ENCODE results near the gene DNAH7. TPM values are rescaled to one million over a fixed set of nuclear protein-coding genes. Genes with fewer than 3 reads are reported as not detected.

DNAH7 gene
- total RNA-seq, 1 experiment from 2014 or later = 0.14 TPM

DNA sequence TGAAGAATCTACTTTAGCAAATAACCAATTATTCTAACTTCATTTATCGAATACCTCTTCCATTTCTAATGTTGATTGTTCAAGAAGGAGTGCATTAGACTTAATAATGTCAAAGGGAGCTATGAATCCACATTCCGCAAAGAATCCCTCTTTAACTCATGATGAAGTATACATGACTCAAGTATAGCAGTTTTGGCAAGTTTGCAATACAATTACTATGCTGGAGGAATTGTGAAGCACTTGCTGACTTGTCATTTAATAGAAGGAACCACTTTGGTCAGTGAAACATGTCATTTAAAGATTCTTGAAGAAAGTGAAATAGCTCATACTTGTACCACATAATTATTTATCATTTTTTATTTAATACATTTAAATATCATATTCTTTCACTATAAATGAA lies 286.5 kb downstream of the DNAH7 start:
- DNase-seq (ENCODE audit: low read depth) = no peak
- in situ Hi-C loops (cut with HindIII; ENCODE audit: low pct_unique_long_range_greater_than_20kb, low sequenced_read_pairs) = no loop called here

DNA sequence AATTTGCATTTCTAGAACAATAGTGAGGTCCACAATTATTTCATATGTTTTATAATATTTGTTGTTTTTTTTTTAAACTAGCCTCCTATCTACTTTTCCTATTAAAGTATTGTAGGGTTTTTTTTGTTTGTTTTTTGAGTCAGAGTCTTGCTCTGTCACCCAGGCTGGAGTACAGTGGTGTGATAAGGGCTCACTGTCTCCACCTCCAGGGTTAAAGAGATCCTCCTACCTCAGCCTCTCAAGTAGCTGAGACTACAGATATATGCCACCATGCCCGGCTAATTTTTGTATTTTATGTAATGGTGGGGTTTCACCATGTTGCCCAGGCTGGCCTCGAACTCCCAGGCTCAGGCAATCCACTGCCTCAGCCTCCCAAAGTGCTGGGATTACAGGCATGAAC lies 289.1 kb downstream of the DNAH7 start:
- in situ Hi-C loops (cut with HindIII; ENCODE audit: low pct_unique_long_range_greater_than_20kb, low sequenced_read_pairs) = no loop called here
- peak; percentile 6 for DNase-seq (ENCODE audit: low read depth)

DNA sequence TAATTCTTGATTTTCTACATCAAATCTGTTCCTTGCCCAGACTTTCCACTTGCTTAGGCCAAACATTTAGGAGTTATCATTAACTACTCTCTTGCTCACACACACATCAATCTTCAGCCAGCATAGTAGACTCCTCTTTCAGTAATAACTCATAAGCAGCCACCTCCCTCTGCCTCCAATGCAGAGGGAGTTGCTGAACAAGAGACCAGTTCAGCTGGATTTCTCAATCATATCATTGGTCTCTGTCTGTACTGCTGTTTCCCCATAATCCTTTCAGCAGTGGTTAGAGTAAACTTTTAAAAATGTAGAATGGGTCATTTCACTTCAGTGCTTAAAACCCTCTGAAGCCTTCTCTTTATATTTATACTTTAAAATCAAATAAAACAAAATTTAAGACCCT lies 298.7 kb downstream of the DNAH7 start:
- DNase-seq (ENCODE audit: low read depth) = no peak
- in situ Hi-C loops (cut with HindIII; ENCODE audit: low pct_unique_long_range_greater_than_20kb, low sequenced_read_pairs) = no loop called here

DNA sequence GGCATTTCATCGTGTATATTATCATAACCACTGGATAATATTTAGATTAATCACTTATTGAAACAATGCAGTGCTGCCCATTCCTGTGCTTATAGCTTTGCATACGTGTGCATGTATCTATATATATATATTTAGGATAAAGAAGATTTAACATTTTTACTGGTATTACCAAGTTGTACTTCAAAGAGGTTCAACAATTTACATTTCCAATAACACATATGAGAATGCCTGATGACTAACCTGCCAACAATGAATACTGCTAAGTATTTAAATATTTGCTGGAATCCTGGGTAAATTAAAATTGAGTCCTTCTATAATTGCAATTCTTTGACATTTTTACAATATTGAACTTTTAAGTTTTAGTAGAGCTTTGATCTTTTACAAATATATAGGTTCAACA lies 300.2 kb downstream of the DNAH7 start:
- no peak for DNase-seq (ENCODE audit: low read depth)
- in situ Hi-C loops (cut with HindIII; ENCODE audit: low pct_unique_long_range_greater_than_20kb, low sequenced_read_pairs) = no loop called here

- DNase-seq (ENCODE audit: low read depth) = no peak
- in situ Hi-C loops (cut with HindIII; ENCODE audit: low pct_unique_long_range_greater_than_20kb, low sequenced_read_pairs) = no loop called here
Observed at GRCh38 chr2:195766691-195767090, 301.9 kb downstream of the DNAH7 start.

- no peak for DNase-seq (ENCODE audit: low read depth)
- in situ Hi-C loops (cut with HindIII; ENCODE audit: low pct_unique_long_range_greater_than_20kb, low sequenced_read_pairs) = no loop called here
Observed at GRCh38 chr2:195763866-195764265, 304.8 kb downstream of the DNAH7 start.

- in situ Hi-C loops (cut with HindIII; ENCODE audit: low pct_unique_long_range_greater_than_20kb, low sequenced_read_pairs) = no loop called here
Observed at GRCh38 chr2:195759877-195760276, 308.8 kb downstream of the DNAH7 start.

GRCh38 chr2:195758846-195759245 lies 309.8 kb downstream of the DNAH7 start:
- in situ Hi-C loops (cut with HindIII; ENCODE audit: low pct_unique_long_range_greater_than_20kb, low sequenced_read_pairs) = no loop called here
- no peak for DNase-seq (ENCODE audit: low read depth)

More at GRCh38 chr2:195759877-195760276, 308.8 kb downstream of the DNAH7 start:
- no peak for DNase-seq (ENCODE audit: low read depth)

DNA sequence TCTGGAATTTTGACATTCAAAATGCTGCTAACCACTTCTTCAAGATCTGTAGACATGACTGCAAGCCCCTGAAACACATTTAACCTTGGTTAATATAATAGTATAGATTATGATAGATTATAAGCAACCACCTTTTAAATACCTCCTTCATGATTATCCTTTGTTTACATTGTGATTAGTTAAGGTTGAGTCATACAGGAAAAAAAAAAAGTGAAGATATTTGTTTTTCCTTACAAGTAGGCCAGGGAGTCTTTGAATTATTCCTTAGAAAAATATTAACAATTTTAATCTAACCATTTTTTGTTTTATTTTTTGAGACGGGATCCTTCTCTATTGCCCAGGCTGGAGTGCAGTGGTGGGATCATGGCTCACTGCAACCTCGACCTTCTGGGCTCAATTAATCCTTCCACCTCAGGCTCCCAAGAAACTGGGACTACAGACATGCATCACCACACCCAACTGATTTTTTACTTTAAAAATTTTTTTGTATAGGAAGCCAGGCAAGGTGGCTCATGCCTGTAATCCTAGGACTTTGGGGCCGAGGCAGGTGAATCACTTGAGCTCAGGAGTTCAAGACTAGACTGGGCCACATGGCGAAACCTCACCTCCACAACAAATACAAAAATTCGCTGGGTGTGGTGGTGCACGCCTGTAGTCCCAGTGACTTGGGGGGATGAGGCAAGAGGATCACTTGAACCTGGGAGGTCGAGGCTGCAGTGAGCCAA lies 312.3 kb downstream of the DNAH7 start:
- peak; percentile 47 for DNase-seq (ENCODE audit: low read depth)
- in situ Hi-C loops (cut with HindIII; ENCODE audit: low pct_unique_long_range_greater_than_20kb, low sequenced_read_pairs) = no loop called here

DNA sequence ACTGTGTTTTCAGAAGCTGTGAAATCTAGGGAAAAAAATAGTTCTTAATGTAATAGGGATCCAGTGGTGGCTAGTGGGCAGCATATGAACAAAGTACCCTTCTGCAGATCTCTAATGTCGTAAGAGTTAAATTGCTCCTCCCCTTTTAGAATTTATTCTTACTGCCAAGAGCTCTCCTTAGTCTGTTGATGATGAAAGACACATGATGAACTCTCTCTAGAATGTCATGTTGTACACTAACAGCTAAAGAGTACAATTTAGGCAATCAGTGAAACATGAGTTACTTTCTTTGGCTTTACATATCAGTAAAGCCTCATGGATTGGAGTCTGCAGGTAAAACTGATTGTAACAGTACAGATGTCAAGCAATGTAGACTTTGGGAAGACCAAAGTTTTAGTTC lies 327.4 kb downstream of the DNAH7 start:
- no peak for DNase-seq (ENCODE audit: low read depth)
- in situ Hi-C loops (cut with HindIII; ENCODE audit: low pct_unique_long_range_greater_than_20kb, low sequenced_read_pairs) = no loop called here

DNA sequence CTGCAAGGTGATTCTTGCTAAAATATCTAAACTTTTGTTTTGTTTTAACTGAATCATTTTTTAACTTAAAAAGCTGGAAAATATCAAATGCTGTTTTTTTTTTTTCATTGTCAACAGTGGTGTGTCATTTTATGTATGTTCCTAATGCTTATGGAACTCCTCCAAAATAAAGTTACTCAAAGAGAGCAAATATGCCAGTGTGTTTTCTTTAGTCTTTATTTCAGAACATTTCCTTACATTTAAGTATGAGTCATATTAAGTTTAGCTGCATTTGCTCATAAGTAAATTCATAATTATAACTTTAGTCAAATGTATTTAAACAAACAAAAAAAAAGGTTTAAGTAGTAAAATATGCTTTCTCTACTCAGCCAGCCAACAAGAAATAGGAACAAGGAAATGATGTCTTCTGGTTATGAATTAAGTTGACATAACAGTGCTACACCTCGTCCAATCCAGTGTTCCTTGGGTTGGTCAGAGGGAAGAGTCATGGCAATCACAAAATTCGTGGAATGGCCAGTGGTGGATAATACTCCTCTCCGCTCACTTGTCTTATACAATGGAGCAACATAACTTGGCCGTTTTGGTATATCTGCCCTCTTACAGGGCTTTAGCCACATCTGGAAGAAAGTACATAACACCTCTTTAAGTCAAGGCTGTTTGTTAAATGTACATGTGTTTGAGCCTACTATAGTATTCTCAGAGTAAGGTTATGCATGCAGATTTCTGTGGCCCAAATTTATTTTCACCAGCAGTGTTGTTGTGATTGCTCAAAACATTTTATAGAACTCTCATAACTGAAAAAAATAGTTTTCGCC lies 330.9 kb downstream of the DNAH7 start:
- in situ Hi-C loops (cut with HindIII; ENCODE audit: low pct_unique_long_range_greater_than_20kb, low sequenced_read_pairs) = no loop called here
- no peak for DNase-seq (ENCODE audit: low read depth)

- DNase-seq (ENCODE audit: low read depth) = no peak
- in situ Hi-C loops (cut with HindIII; ENCODE audit: low pct_unique_long_range_greater_than_20kb, low sequenced_read_pairs) = no loop called here
Observed at GRCh38 chr2:195735347-195735746, 333.3 kb downstream of the DNAH7 start.

DNA sequence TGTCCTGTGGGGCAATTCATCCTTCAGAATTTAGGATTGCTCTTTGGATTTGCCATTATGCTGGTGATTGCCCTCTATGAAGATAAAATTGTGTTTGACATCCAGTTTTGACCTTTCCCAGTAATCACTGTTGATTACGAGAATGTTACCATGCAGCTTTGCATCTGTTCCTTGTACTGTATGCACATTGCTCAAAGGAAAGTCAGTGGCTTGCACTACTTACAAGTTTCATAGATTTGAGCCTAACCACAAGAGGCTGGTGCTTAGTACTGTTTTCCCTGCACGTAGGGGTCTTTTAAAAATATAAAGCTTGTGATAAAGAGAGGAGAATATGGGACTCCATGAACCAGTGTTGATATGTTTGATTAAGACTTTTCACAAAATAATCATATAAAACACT lies 333.7 kb downstream of the DNAH7 start:
- no peak for DNase-seq (ENCODE audit: low read depth)
- in situ Hi-C loops (cut with HindIII; ENCODE audit: low pct_unique_long_range_greater_than_20kb, low sequenced_read_pairs) = no loop called here

- no peak for DNase-seq (ENCODE audit: low read depth)
- in situ Hi-C loops (cut with HindIII; ENCODE audit: low pct_unique_long_range_greater_than_20kb, low sequenced_read_pairs) = no loop called here
Observed at GRCh38 chr2:195734395-195734794, 334.2 kb downstream of the DNAH7 start.

GRCh38 chr2:195733831-195734230 lies 334.8 kb downstream of the DNAH7 start:
- no peak for DNase-seq (ENCODE audit: low read depth)

DNA sequence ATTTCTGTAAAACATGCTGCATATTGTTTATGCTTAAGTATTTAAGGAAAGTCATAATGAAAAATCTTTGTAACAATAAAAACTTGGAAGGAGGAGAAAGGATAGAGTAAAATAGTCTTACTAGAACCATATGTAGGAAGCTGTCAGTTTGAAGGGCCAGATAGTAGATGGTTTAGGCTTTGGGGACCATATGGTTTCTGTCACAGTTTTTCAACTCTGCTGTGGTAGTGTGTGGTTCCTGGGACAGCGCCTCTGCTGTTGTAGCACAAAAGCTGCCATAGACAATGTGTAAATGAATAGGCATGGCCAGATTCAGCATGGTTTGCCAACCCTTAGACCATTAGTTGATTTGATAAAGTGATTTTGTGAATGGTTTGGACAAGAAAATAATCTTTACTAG lies 336.1 kb downstream of the DNAH7 start:
- in situ Hi-C loops (cut with HindIII; ENCODE audit: low pct_unique_long_range_greater_than_20kb, low sequenced_read_pairs) = no loop called here

More at GRCh38 chr2:195733831-195734230, 334.8 kb downstream of the DNAH7 start:
- in situ Hi-C loops (cut with HindIII; ENCODE audit: low pct_unique_long_range_greater_than_20kb, low sequenced_read_pairs) = no loop called here

GRCh38 chr2:195730912-195731311 lies 337.7 kb downstream of the DNAH7 start:
- DNase-seq (ENCODE audit: low read depth) = no peak
- in situ Hi-C loops (cut with HindIII; ENCODE audit: low pct_unique_long_range_greater_than_20kb, low sequenced_read_pairs) = no loop called here

More for the DNA sequence above, 336.1 kb downstream of the DNAH7 start:
- DNase-seq (ENCODE audit: low read depth) = no peak

DNA sequence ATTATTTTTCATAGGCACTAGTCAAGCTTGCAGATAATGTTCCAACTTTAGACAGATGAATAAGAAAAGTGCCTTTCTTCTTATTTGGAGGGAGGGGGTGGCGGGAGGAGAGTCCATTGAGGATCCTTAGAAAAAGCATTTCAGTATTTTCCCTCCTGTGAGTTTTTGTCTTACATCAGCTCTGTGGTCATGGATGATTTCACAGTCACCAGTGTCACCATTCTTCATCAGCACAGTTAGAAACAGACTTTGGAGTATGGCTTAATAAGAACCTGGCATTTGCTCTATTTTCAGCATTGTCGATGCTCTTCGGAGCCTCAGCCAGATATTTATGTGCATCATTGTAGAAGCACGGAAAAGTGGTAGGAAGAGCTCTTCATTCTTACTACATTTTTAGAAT lies 341.5 kb downstream of the DNAH7 start:
- in situ Hi-C loops (cut with HindIII; ENCODE audit: low pct_unique_long_range_greater_than_20kb, low sequenced_read_pairs) = no loop called here
- no peak for DNase-seq (ENCODE audit: low read depth)

GRCh38 chr2:195722075-195722474 lies 346.6 kb downstream of the DNAH7 start:
- no peak for DNase-seq (ENCODE audit: low read depth)
- in situ Hi-C loops (cut with HindIII; ENCODE audit: low pct_unique_long_range_greater_than_20kb, low sequenced_read_pairs) = no loop called here

DNA sequence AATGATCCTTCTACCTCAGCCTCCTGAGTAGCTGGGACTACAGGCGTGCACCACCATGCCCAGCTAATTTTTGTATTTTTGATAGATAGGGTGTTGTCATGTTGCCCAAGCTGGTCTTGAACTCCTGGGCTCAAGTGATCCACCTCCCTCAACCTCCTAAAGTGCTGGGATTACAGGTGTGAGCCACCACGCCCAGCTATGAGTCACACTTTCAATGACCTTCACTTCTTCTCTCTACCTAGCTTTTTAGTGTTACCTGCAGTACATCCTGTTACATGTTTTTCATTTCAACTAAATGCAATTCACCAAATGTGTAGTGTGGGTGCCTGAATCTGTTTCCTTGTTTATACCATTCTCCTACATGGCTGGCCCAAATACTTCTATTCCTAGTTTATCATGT lies 347.6 kb downstream of the DNAH7 start:
- in situ Hi-C loops (cut with HindIII; ENCODE audit: low pct_unique_long_range_greater_than_20kb, low sequenced_read_pairs) = no loop called here
- DNase-seq (ENCODE audit: low read depth) = no peak

Data from Caki2 (cell line).